GM19025 (cell line): ENCODE measurements around the gene HERC2.
"Not testable (repeated sequence)": the region's sequence is repeated elsewhere in the genome, so short reads cannot be mapped to it uniquely, and the experiment has no call there.

Source experiments
- ATAC-seq: cut with Tn5 transposase; IDR thresholded peaks from one replicate; pipeline ENCODE4 v1.9.1; 2021; ENCODE audit warnings: mild to moderate bottlenecking, low read depth, moderate library complexity; ENCODE audit not compliant: unreplicated experiment

Gene HERC2

GRCh38 chr15:28231336-28231735, 90.6 kb downstream of the HERC2 start:
- not testable (repeated sequence) for ATAC-seq

DNA sequence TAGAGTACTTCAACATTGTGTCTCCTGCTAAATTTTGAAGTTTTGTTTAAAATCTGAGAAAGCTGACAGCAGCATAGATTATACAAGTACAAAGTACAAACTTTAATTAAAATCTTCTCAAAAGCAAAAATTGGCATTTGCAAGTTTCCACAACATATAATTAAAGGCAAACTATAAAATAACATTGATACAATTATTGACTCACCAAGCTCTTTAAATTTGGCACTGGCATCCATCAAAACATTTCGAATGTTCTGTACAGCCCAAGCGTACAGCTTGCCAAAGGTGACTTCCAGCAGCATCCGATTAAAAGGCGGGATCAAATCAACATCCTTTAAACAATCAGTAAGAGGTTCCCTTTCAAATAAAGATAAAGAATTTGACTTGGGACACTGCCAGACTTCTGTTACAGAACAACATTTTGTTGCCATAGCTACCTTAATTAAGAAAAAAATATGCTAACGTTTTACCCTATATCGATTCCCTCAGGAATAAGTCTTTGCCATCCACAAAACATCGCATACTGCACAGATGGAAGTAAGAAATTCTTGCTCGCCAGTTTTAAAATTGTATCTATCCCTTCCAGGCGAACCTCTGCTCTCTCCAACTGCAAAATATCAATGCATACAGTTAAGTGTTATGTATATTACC, 92.9 kb downstream of the HERC2 start:
- not testable (repeated sequence) for ATAC-seq

DNA sequence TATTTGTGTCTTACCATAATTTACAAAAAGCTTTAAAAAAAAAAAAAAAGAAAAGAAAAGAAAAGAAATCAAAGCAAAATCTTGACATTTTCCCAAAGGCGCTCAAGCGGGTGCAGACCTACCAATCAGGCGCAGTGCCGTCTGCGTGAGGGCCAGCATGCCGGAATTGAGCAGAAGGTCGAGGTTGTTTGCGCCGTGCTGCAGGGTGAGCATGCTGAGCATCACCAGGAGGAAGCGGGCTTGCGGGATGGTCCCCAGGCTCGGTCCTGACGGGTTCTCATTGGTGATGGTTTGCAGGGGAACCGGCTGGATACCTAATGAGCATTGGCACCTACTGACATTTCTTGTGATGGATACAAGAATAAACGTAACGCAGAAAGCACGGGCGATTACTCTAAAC, 93.9 kb downstream of the HERC2 start:
- no peak for ATAC-seq

- ATAC-seq = not testable (repeated sequence)
Measured at GRCh38 chr15:28227303-28227702, 94.7 kb downstream of the HERC2 start.

GRCh38 chr15:28222612-28223011, 99.4 kb downstream of the HERC2 start:
- ATAC-seq = not testable (repeated sequence)

GRCh38 chr15:28221696-28222095, 100.3 kb downstream of the HERC2 start:
- ATAC-seq = not testable (repeated sequence)

DNA sequence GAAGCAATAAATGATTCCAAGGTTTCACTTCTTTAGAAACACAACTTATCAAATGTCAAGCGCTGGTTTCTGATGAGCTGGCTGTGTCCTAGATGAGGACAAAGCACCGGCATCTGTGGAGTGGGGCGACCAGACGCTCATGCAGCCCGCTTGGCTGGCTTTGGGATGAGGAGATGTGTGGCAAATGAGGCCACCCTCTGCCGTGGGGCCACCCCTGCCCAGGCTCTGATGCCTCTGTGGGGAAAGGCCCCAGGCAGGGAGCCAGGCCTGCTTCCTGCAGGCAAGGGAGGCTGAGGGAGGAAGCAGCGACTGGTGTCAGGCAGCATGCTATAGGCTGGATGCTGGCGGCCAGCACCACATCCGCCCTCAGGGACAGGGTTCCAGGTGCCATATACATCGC, 102.9 kb downstream of the HERC2 start:
- ATAC-seq = no peak

GRCh38 chr15:28216946-28217546, 104.9 kb downstream of the HERC2 start:
- ATAC-seq = not testable (repeated sequence)

DNA sequence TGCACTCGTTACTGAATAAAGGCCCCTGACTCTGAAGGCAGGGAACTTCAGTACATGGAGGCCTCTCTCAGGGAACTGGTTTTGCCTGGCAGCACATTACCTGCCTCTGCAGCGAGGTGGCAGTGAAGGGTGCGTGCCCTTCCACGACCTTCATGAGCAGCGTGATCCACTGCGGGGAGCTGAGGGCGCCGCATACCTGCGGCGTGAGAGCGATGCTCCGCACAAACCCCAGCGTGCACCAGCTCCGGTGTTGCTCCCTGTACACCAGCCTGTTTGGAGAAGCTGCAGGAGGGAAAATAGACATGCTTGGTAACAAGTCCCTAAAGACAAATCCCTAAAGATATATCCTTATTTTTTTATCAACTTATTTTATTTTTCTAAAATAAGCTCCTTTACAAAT, 106.5 kb downstream of the HERC2 start:
- ATAC-seq = not testable (repeated sequence)

- not testable (repeated sequence) for ATAC-seq
Measured at GRCh38 chr15:28214006-28214790, 107.8 kb downstream of the HERC2 start.

DNA sequence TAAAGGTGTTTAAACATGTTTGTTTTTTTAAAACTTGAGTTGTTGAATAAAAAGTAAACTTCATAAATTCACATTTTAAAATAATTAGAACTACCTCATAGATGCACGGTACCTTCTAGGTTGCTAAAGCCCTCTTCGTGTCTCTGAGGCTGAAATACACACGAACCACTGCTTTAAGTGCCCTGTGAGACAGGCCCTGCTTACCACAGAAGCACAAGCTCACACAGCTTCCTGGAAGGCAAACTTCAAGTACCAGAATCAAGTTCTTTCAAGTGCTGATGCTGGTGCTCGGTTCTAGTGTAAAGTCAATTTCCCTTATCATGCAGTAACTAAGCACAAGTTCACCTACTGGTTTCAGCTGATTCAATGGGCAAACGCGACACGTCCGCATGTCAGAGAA, 108.6 kb downstream of the HERC2 start:
- ATAC-seq = not testable (repeated sequence)

- ATAC-seq = no peak
Measured at GRCh38 chr15:28208583-28208982, 113.4 kb downstream of the HERC2 start.

DNA sequence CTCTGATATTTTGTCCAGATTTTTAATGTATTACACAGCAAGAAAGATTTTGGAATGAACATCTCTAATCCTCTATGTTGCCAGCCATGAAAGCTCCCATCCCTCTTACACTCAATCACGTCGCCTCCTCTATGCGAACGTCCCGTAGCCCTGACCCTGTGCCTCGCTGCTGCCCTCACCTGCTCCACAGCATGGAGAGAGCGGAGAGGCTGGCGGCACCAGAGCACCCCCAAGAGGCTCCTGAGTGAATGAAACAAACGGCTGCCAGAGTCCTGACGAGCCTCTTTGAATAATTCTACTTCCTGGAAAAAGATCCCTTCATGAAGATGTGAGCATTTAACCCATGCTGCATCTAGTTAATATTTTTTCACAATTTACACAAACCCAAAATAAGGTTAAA, 116.3 kb downstream of the HERC2 start:
- ATAC-seq = not testable (repeated sequence)

DNA sequence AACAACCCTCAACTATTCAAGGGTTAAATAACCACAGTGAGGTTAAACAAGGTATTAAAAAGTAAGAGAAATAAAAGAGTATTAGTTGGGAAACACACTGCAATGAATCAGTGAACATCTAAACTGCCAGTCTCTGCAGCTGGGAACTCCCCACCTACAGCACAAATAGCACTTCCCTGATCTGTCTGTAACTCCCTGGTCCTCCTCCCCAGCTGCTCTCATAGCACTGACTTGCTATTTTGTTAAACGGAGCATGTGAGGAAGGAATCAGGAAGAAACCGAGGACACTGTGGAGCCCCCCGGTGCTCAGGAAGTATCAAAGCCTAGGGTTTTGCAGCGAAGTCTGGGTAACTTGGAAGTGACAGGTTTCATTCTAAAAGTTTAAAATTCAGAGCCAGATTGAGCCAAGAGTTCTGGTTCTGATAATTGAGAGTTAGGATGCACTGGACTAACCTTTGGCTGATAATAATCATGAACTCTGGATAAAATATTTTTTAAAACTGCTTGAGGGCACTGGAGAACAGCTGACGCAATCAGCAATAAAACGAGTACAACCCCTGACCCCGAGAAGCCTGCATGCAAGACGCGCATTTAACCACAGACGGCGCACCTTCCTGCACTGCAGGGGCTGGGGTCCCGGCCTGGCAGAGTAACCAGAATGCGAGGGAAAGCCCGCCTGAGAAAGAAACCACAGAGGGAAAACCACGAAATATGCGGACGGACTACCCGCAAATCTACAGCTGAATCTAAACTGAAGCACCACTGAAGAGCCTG, 118.7 kb downstream of the HERC2 start:
- not testable (repeated sequence) for ATAC-seq

GRCh38 chr15:28202124-28202523, 119.9 kb downstream of the HERC2 start:
- ATAC-seq = not testable (repeated sequence)

DNA sequence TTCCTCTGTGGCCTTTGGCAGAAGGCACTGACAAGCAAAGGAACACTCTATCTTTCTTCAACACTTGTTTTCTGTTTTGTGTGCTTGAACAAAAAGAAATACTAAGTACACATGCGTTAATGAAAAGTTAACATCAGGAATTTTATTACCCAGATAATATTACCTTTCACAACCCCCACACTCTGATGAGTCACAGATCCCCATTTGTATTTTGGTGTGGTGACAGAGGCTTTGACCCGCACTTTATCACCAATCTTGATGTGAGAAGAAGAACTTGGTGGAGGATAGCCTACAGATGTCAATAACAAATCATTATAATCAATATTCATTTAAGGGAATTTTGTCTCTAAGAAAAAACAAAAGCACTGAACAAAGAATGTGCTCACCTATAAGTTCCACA, 123.8 kb downstream of the HERC2 start:
- ATAC-seq = not testable (repeated sequence)

DNA sequence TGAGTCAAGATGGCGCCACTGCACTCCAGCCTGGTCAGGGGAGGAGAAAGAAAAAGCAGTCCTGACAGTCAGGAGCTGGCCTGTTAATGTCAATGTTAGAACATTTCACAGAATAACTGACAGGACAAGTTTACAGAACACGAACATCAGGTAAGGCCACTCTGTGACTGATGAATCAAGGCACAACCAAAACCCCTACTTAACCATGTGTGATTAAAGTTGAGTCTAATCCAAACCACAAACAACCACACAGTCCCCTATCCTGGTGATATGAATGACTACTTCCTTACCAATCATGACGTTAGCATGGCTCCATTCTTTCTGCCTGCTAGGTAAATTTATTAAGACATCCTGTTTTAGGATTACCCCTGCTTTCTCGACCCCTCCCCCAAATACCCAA, 124.3 kb downstream of the HERC2 start:
- ATAC-seq = not testable (repeated sequence)

DNA sequence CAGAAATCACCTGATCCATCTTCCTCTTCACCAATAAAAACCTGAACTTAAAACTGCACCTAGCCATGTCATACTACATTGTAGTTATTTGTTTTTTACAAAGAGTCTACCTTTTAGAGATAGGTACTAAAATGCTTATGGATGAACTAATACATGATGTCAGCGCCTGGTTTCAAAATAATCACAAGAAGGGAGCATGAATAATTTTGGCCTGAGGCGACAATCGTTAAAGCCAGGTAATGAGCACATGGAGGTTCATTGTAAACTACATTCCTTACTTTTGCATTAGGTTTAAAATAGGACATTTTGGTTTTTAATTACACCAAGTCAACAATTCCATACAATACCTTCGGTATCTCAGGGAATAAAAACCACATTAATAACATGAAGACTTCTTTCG, 125.4 kb downstream of the HERC2 start:
- ATAC-seq = not testable (repeated sequence)

DNA sequence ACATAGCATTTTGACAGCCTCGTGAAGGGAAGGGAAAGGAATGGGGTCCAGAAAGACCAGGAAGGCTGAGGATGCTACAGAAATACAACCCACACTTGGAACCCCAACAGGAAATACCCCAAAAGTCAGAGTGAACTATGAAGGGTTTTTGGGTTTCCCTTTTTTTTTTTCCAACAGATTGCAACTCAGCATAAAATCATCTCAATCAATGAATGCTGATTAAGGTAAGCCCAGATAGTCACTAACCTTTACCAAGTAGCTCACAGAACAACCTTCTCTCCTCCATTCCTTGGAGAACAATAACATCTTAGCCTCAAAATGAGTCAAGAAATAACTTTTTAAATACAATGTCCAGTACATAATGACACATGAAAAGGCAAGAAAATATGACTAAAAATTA, 129.2 kb downstream of the HERC2 start:
- ATAC-seq = no peak

DNA sequence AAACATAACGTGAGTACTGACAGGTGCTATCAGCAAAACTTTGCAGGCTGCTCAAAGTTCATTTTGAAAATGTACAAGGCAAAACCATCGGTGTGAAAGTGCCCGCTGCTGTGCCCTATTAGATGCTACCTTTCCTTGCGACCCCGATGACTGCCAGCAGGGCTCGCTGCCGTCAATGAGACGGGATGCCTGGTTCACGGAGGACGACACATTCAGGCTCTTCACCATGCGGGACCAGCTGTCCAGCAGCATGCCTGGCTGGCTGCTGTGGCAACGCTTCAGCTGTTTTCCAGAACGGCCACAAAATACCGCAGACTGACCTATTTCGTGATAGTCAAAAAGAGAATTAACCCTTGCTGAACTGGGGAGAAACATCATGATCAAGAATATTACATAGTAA, 130.1 kb downstream of the HERC2 start:
- ATAC-seq = no peak
